Stimulated activated CD8-positive, alpha-beta memory T cell treated with anti-CD3 and anti-CD28 coated beads, Interleukin-12 subunit alpha, Interleukin-12 subunit beta, amount 100 ng/mL, for 4 hours (primary cell): Measurements from ENCODE around the gene FAM186B.
A peak's percentile ranks its signal among the peaks of the same experiment; 100 is the strongest.

Experiments used
- DNase-seq: peaks from one replicate; pipeline ENCODE4 v3.0.0-alpha.2; 2020; ENCODE audit warnings: low read depth

Gene FAM186B

DNA sequence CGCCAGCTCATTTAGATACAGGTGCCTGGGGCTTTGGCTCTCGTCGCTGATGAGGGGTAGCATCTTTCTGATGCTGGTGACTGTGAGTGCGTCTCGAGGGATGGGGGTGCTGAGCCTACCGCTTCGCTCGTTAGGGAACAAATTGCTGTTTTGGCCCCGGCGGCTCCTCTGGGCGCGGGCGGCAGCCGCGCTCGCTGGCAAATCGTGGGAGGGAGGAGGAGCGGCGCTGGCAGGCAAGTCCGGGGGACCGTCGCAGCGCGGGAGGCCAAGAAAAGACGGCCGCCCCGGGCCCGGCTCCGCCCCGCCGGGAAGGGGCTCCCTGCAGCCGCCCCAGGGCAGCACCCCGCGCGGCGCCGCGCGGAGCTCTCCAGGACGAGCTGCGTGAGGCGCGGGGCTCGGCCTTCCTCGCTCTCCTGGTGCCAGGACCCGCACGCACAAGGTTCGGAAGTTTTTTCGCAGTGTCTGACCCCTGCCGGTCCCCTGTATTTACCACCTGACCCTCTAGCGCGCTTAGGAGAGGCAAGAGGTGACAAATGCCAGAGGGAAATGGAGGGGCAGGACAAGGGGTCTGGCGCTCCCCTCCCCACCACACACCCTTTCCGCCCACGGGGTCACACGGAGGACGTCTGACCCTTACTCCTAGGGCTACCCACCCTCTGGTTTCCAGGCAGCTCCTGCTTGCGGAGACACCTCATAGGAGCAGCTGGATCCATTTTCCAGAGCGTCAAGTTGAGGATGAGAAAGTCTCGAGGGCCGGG, 67.5 kb downstream of the FAM186B start:
- DNase-seq = peak; percentile 33
